Left lung (tissue), 10 donors: ENCODE measurements around the gene GASK1A. TPM values are rescaled to one million over a fixed set of nuclear protein-coding genes. Genes with fewer than 3 reads are reported as not detected.

Experiments
- ATAC-seq: fragments of 200-7000 bp; cut with Tn5 transposase; one replicate; pipeline ENCODE4 v1.9.1; 2020; ENCODE audit warnings: moderate library complexity
- DNase-seq, 4 donors: peaks; one replicate each; pipeline ENCODE4 v3.0.0-alpha.2; 2013 to 2020
- H3K27ac ChIP-seq, 2 donors: fragments of 200-600 bp; sonication (generic) in 1 of 2; one replicate each; pipeline versions ENCODE4 v1.5.0 to v1.8.0; 2020 to 2021
- H3K27me3 ChIP-seq, 2 donors: fragments of 200-600 bp; sonication (generic) in 1 of 2; one replicate each; pipeline versions ENCODE4 v1.5.0 to v1.8.0; 2020 to 2021
- H3K36me3 ChIP-seq, 2 donors: fragments of 200-600 bp; sonication (generic) in 1 of 2; one replicate each; pipeline versions ENCODE4 v1.5.0 to v1.8.0; 2020 to 2021
- H3K4me1 ChIP-seq, 2 donors: fragments of 200-600 bp; one replicate each; pipeline ENCODE4 v1.8.0; 2021
- H3K4me3 ChIP-seq, 2 donors: fragments of 200-600 bp; sonication (generic) in 1 of 2; one replicate each; pipeline versions ENCODE4 v1.5.0 to v1.8.0; 2020 to 2021; ENCODE audit warnings: mild to moderate bottlenecking in 1 of 2
- H3K9me3 ChIP-seq, 2 donors: fragments of 200-600 bp; sonication (generic) in 1 of 2; one replicate each; pipeline versions ENCODE4 v1.5.0 to v1.8.0; 2020 to 2021
- intact Hi-C, 2 donors: fragments of 100-400 bp; cut with DNase I; formaldehyde crosslinking; loops; one replicate each; pipeline versions ENCODE4 v1.11.2 to v1.14.2; 2022
- polyA plus RNA-seq, 6 donors: library from polyadenylated mRNA; unstranded; fragments of 120-200 nt; gene quantifications; one replicate each; pipeline ENCODE4 v1.2.1, GENCODE V29; 2013; ENCODE audit not compliant: insufficient read length in 6 of 6
- total RNA-seq, 2 donors: library from RNA; stranded (reverse); fragmentation: NEBNext Ultra II Directional; extraction: Animal tissue kit (Norgen Biotek cat#: 25700); gene quantifications; one replicate each; pipeline ENCODE4 v1.2.1, GENCODE V29; 2021
- TF ChIP-seq, protein P1 (sequence below), 2 donors: fragments of 200-600 bp; sonication (generic) in 1 of 2; IDR thresholded peaks; one replicate each; pipeline versions ENCODE4 v1.5.0 to v1.8.0; 2021; ENCODE audit warnings: antibody characterized with exemption in 2 of 2
- donor health status: DM: no; HTN: yes; CAD: no.
- donor health status: DM: no; HTN: no; CAD: no.

GASK1A gene
- total and polyA plus RNA-seq, 8 donors: 3.1 to 12.3 (median 4.2) TPM

DNA sequence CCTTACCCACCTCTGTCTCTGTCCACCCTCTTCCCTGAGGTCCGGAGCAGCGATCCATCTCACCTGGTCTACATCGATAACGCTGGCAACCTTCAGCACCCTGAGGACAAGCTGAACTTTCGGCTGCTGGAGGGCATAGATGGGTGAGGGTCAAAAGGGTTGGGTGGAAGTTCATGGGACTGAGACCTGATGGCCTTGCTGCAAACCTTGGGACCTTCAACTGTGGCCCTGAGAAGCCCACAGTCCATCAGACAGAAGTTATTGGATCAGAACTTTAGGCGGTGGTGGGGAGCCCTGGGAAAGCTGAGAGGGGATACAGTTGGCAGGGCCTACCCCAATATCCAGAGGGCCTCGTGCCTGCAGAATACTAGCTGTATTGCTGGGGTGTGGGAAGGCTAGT is 76.3 kb downstream of the GASK1A start:
- ATAC-seq (no peak), DNase-seq (no peak)
- intact Hi-C loops: no loop called here
- TF ChIP-seq, protein P1, sequence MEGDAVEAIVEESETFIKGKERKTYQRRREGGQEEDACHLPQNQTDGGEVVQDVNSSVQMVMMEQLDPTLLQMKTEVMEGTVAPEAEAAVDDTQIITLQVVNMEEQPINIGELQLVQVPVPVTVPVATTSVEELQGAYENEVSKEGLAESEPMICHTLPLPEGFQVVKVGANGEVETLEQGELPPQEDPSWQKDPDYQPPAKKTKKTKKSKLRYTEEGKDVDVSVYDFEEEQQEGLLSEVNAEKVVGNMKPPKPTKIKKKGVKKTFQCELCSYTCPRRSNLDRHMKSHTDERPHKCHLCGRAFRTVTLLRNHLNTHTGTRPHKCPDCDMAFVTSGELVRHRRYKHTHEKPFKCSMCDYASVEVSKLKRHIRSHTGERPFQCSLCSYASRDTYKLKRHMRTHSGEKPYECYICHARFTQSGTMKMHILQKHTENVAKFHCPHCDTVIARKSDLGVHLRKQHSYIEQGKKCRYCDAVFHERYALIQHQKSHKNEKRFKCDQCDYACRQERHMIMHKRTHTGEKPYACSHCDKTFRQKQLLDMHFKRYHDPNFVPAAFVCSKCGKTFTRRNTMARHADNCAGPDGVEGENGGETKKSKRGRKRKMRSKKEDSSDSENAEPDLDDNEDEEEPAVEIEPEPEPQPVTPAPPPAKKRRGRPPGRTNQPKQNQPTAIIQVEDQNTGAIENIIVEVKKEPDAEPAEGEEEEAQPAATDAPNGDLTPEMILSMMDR (IDR thresholded peaks at IDR 0.05): no peak
- Histone ChIP-seq H3K4me1 (no peaks in the 10 kb centered on the region), H3K27ac (no peak overlapping the region), H3K27me3 (no peaks in the 10 kb centered on the region), H3K4me3 (no peak overlapping the region), H3K9me3 (peaks cover 0 to 21% of the 10 kb centered on the region in 2 donors), H3K36me3 (no peaks in the 10 kb centered on the region)

DNA sequence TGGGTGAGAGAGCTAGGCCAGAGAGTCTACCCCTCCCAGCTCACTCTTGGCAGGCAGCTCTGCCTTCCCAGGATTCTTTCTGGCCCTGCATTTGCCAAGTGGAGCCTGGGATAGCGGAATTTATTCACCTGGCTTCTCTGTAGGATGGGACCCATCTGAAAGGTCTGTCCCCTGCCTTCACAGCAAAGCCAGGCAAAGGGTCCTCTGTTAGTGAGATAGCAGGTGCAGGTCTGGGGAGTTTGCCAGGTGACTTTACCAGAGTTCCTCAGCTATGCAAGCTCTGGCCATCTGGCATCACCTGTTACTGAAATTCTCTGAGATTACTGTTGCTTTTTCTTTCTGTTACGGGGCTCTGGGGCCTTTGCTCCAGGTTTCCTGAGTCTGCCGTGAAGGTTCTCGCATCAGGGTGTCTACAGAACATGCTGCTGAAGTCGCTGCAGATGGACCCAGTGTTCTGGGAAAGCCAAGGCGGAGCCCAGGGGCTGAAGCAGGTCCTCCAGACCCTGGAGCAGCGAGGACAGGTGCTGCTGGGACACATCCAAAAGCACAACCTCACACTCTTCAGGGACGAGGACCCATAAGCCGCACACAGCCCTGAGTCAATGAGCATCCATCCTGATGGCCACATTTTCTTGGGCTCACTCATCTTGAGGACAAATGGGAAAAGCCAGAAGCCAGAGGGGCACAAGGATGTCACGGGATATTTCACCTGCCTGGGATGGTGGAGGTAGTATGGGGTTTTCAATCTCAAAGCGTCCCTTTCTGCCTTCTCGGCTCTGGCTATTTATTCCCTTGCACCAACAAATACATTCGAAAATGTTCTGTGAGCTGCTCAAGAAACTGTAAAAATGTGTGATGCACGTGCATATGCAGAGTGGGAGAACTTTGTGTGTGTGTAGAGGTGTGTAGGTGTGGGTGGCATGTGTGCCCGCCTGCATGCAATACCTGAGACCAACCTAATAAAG is 77.0 kb downstream of the GASK1A start:
- TF ChIP-seq, protein P1 (IDR thresholded peaks at IDR 0.05): no peak
- no peaks in the 10 kb centered on the region for H3K27me3 ChIP-seq

DNA sequence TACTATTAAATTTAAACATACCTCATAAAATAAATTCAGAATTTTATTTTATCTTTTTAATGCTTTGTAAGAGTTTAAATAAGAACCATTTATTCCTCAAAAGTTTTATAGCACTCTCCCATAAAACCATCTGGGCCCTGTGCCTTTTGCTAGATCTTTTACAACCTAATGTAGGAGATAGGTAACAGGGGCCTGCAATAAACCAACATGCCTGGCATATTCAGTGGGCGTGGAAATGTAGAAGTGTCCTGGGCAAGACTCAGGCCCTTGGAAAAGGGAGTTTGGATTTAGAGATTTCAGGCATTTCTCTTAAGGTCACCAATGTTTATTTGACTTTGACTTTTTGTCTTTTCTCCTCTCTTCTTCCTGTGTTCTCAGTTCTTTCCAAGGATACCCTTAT is 80.3 kb downstream of the GASK1A start:
- no peak for DNase-seq
- TF ChIP-seq, protein P1 (IDR thresholded peaks at IDR 0.05): no peak
- Histone ChIP-seq H3K9me3 (peaks cover 0 to 12% of the 10 kb centered on the region in 2 donors), H3K27ac (no peak overlapping the region), H3K36me3 (no peaks in the 10 kb centered on the region), H3K27me3 (no peaks in the 10 kb centered on the region), H3K4me1 (no peaks in the 10 kb centered on the region), H3K4me3 (no peak overlapping the region)
- intact Hi-C loops: no loop called here
- ATAC-seq: no peak

More for the DNA sequence above, 77.0 kb downstream of the GASK1A start:
- no peak for DNase-seq
- no peak for ATAC-seq
- intact Hi-C loops: no loop called here
- no peak overlapping the region for H3K27ac ChIP-seq
- no peak overlapping the region for H3K4me3 ChIP-seq
- peaks cover 0 to 15% of the 10 kb centered on the region in 2 donors for H3K9me3 ChIP-seq
- H3K4me1 ChIP-seq: no peaks in the 10 kb centered on the region
- no peaks in the 10 kb centered on the region for H3K36me3 ChIP-seq

DNA sequence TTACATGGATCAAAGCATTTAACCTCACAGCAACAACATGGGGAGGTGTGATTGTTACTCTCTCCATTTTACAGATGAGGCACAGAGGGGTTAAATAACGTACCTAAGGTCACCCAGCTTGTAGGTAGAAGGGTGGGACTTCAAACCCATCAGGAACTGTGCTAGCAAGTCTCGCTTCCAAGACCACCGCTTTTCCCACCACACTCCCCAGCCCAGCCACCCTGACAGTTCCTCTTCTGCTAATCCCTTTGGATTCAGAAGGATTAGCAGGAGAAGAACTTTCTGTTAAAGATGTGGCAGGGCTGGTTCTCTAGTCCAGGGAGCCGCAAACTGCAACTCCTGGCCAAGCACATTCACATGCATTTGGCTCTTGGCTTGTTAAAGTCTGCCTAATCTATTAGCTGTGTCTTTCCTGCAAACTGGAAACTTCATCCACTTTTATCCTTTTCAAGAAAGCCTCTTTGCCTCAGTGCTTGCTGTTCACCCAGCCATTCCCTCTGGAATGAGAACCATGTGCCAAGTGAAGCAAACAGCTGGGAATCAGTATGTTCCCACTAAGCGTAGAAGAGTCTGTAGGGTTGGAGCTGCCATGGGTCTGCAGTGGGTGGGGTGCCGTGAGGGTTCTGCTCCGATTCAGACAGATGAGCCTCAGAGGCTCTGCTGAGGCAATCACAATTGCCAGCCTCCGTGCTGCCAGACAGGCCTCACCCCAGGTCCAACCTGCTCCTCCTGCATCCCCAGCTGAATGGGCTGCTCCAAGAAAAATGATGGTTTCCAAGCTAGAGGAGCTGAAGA is 82.2 kb downstream of the GASK1A start:
- peak; percentile 25 for ATAC-seq

More for the DNA sequence above, 82.2 kb downstream of the GASK1A start:
- no peaks in the 10 kb centered on the region for H3K4me1 ChIP-seq
- H3K4me3 ChIP-seq: no peak overlapping the region
- TF ChIP-seq, protein P1 (IDR thresholded peaks at IDR 0.05): no peak
- DNase-seq: no peak
- intact Hi-C loops: no loop called here
- peaks cover 0 to 12% of the 10 kb centered on the region in 2 donors for H3K9me3 ChIP-seq
- no peaks in the 10 kb centered on the region for H3K27me3 ChIP-seq
- no peaks in the 10 kb centered on the region for H3K36me3 ChIP-seq
- no peak overlapping the region for H3K27ac ChIP-seq
